H1 (cell line): Measurements from ENCODE around the gene MMEL1. TPM values are rescaled to one million over a fixed set of nuclear protein-coding genes. Genes with fewer than 3 reads are reported as not detected.

ENCODE experiments used
- CTCF ChIA-PET: fragments of 300-600 bp; sonication (Branson Sonifier 250); formaldehyde crosslinking; loops from one replicate; lab custom pipeline; 2021; ENCODE audit not compliant: partially characterized antibody; lab: Charles Lee
- POLR2A ChIA-PET: fragments of 300-600 bp; sonication (Branson Sonifier 250); formaldehyde crosslinking; loops from one replicate; lab custom pipeline; 2021; ENCODE audit warnings: inconsistent platforms; ENCODE audit not compliant: partially characterized antibody; lab: Charles Lee
- DNase-seq, 2 experiments: peaks; one replicate each; pipeline versions ENCODE4 v3.0.0 to v3.0.0-alpha.2; 2010 to 2022; ENCODE audit warnings: low spot score in 2 of 2, low read depth in 1 of 2, mixed read lengths in 1 of 2
- FAIRE-seq: peaks from 2 replicates; lab custom pipeline; 2011; peaks lifted over from hg19 to GRCh38; lab: Jason Lieb, UNC
- H2AFZ ChIP-seq: 2 replicates; pipeline ENCODE4 v1.8.1; 2012; ENCODE audit warnings: low read length, inconsistent platforms
- H2AK5ac ChIP-seq: 2 replicates; pipeline ENCODE4 v1.6.1; 2013; ENCODE audit warnings: low read depth, low read length
- H2BK120ac ChIP-seq: replicated peaks from 2 replicates; pipeline ENCODE3; 2013; ENCODE audit warnings: low read depth, low read length, inconsistent platforms
- H2BK12ac ChIP-seq: 2 replicates; pipeline ENCODE4 v1.6.1; 2013; ENCODE audit warnings: low read depth, low read length
- H2BK15ac ChIP-seq: 2 replicates; pipeline ENCODE4 v1.6.1; 2013; ENCODE audit warnings: low read length
- H2BK20ac ChIP-seq: 2 replicates; pipeline ENCODE4 v1.6.1; 2013; ENCODE audit warnings: low read length
- H2BK5ac ChIP-seq: 2 replicates; pipeline ENCODE4 v1.6.1; 2013; ENCODE audit warnings: low read depth, low read length
- H3K14ac ChIP-seq: 2 replicates; pipeline ENCODE4 v1.6.1; 2013; ENCODE audit warnings: inconsistent platforms; ENCODE audit not compliant: insufficient read length
- H3K18ac ChIP-seq: 2 replicates; pipeline ENCODE4 v1.6.1; 2013; ENCODE audit warnings: low read length; ENCODE audit errors: extremely low read depth
- H3K23ac ChIP-seq: 2 replicates; pipeline ENCODE4 v1.6.1; 2013; ENCODE audit warnings: inconsistent platforms; ENCODE audit not compliant: insufficient read length
- H3K23me2 ChIP-seq: 2 replicates; pipeline ENCODE4 v1.6.1; 2013; ENCODE audit warnings: low read depth, low read length
- H3K27ac ChIP-seq: 2 replicates; pipeline ENCODE4 v1.6.1; 2011; ENCODE audit warnings: low read depth, low read length, inconsistent platforms
- H3K27me3 ChIP-seq, 4 experiments: replicated peaks in 1 of 4; 1 replicate in 1 of 4; 2 replicates in 3 of 4; pipeline versions ENCODE4 v1.6.1 to v1.8.1; 2011 to 2013; ENCODE audit warnings: low read length in 3 of 4, mild to moderate bottlenecking in 3 of 4, inconsistent platforms in 2 of 4, mixed read lengths in 2 of 4, moderate library complexity in 1 of 4; ENCODE audit not compliant: control insufficient read depth in 3 of 4, insufficient read depth in 3 of 4; ENCODE audit errors: extremely low read depth in 1 of 4
- H3K36me3 ChIP-seq, 4 experiments: 2 replicates each; pipeline versions ENCODE4 v1.6.1 to v1.8.1; 2011 to 2013; ENCODE audit warnings: mild to moderate bottlenecking in 4 of 4, low read length in 3 of 4, moderate library complexity in 2 of 4, control low read depth in 1 of 4, inconsistent platforms in 1 of 4; ENCODE audit not compliant: insufficient read depth in 4 of 4, control insufficient read depth in 2 of 4
- H3K4ac ChIP-seq: replicated peaks from 2 replicates; pipeline ENCODE3; 2013; ENCODE audit warnings: low read length, low read depth, mixed read lengths, inconsistent platforms; ENCODE audit not compliant: insufficient read length
- H3K4me1 ChIP-seq, 4 experiments: replicated peaks in 1 of 4; 1 replicate in 1 of 4; 2 replicates in 3 of 4; pipeline versions ENCODE4 v1.6.1 to v1.8.1; 2011 to 2013; ENCODE audit warnings: low read length in 3 of 4, inconsistent platforms in 2 of 4, mixed read lengths in 1 of 4; ENCODE audit not compliant: insufficient read depth in 4 of 4, control insufficient read depth in 3 of 4
- H3K4me2 ChIP-seq, 2 experiments: 2 replicates each; pipeline versions ENCODE4 v1.6.1 to v1.8.1; 2011 to 2013; ENCODE audit warnings: low read depth in 2 of 2, low read length in 2 of 2, control low read depth in 1 of 2, inconsistent platforms in 1 of 2, mild to moderate bottlenecking in 1 of 2; ENCODE audit not compliant: insufficient read depth in 1 of 2
- H3K4me3 ChIP-seq, 4 experiments: fragments of 200-600, 300-600 bp in 1 of 4; sonication (generic), shearing (Covaris generic), sonication (Bioruptor Twin) in 1 of 4; 2 replicates each; pipeline versions ENCODE4 v1.5.1 to v1.8.1; 2011 to 2016; ENCODE audit warnings: low read length in 4 of 4, low read depth in 3 of 4, control low read depth in 2 of 4, inconsistent platforms in 2 of 4, mild to moderate bottlenecking in 2 of 4, mixed read lengths in 1 of 4, moderate library complexity in 1 of 4; ENCODE audit not compliant: insufficient read depth in 2 of 4; ENCODE audit errors: extremely low read depth in 1 of 4
- H3K56ac ChIP-seq: replicated peaks from 2 replicates; pipeline ENCODE3; 2013; ENCODE audit warnings: low read depth, mild to moderate bottlenecking, mixed read lengths, low read length, inconsistent platforms; ENCODE audit not compliant: insufficient read length
- H3K79me1 ChIP-seq: 2 replicates; pipeline ENCODE4 v1.6.1; 2013; ENCODE audit warnings: low read depth, low read length, control low read depth
- H3K79me2 ChIP-seq, 2 experiments: 2 replicates each; pipeline versions ENCODE4 v1.6.1 to v1.8.1; 2012 to 2013; ENCODE audit warnings: low read length in 2 of 2, mild to moderate bottlenecking in 2 of 2, inconsistent platforms in 1 of 2; ENCODE audit not compliant: insufficient read depth in 2 of 2, control insufficient read depth in 1 of 2
- H3K9ac ChIP-seq, 4 experiments: replicated peaks in 1 of 4; 1 replicate in 1 of 4; 2 replicates in 3 of 4; pipeline versions ENCODE4 v1.6.1 to v1.8.1; 2011 to 2013; ENCODE audit warnings: low read depth in 3 of 4, low read length in 3 of 4, control low read depth in 2 of 4, mild to moderate bottlenecking in 2 of 4, moderate library complexity in 2 of 4, inconsistent platforms in 1 of 4; ENCODE audit errors: extremely low read depth in 1 of 4
- H3K9me3 ChIP-seq, 2 experiments: 2 replicates each; pipeline versions ENCODE4 v1.6.1 to v1.8.1; 2012 to 2013; ENCODE audit warnings: mild to moderate bottlenecking in 2 of 2, moderate library complexity in 2 of 2, control low read depth in 1 of 2, inconsistent platforms in 1 of 2, low read depth in 1 of 2, low read length in 1 of 2, mixed read lengths in 1 of 2; ENCODE audit not compliant: insufficient read depth in 2 of 2
- H4K20me1 ChIP-seq, 2 experiments: replicated peaks in 1 of 2; 2 replicates each; pipeline versions ENCODE3 to v1.8.1; 2011 to 2013; ENCODE audit warnings: inconsistent platforms in 2 of 2, low read length in 2 of 2, mild to moderate bottlenecking in 1 of 2; ENCODE audit not compliant: insufficient read depth in 2 of 2, control insufficient read depth in 1 of 2
- H4K5ac ChIP-seq: 2 replicates; pipeline ENCODE4 v1.6.1; 2013; ENCODE audit warnings: low read length, low read depth, mixed read lengths, inconsistent platforms; ENCODE audit not compliant: insufficient read length
- H4K8ac ChIP-seq: 2 replicates; pipeline ENCODE4 v1.8.0; 2013; ENCODE audit warnings: mild to moderate bottlenecking, moderate library complexity, low read length, inconsistent platforms; ENCODE audit not compliant: insufficient read depth; ENCODE audit errors: extremely low read depth
- H4K91ac ChIP-seq: replicated peaks from 2 replicates; pipeline ENCODE3; 2013; ENCODE audit warnings: low read length, mixed read lengths, inconsistent platforms; ENCODE audit not compliant: insufficient read length
- BACH1 ChIP-seq: IDR thresholded peaks from 2 replicates; pipeline ENCODE4 v1.6.1; 2012; ENCODE audit warnings: low read length, improper control_type of control experiment
- BCL11A ChIP-seq, 2 experiments: IDR thresholded peaks; one replicate each; pipeline ENCODE4 v1.6.1; 2011; ENCODE audit warnings: low read depth in 2 of 2, low read length in 2 of 2, mild to moderate bottlenecking in 2 of 2
- CTBP2 ChIP-seq: IDR thresholded peaks from 2 replicates; pipeline ENCODE4 v1.7.0; 2011; ENCODE audit warnings: borderline replicate concordance, mild to moderate bottlenecking, moderate library complexity, mixed read lengths, low read length; ENCODE audit not compliant: insufficient read depth, insufficient read length
- KDM4A ChIP-seq: IDR thresholded peaks from one replicate; pipeline ENCODE4 v1.7.1; 2012; ENCODE audit warnings: low read depth, mild to moderate bottlenecking, moderate library complexity, low read length, inconsistent platforms; ENCODE audit not compliant: severe bottlenecking
- NRF1 ChIP-seq: IDR thresholded peaks from 2 replicates; pipeline ENCODE4 v1.6.1; 2011; ENCODE audit warnings: mild to moderate bottlenecking, low read depth, low read length, improper control_type of control experiment
- POLR2AphosphoS5 ChIP-seq: IDR thresholded peaks from 2 replicates; pipeline ENCODE4 v1.6.1; 2011; ENCODE audit warnings: low read depth, low read length
- RFX5 ChIP-seq: IDR thresholded peaks from 2 replicates; pipeline ENCODE4 v1.6.1; 2011; ENCODE audit warnings: low read depth, low read length, improper control_type of control experiment, borderline replicate concordance
- RXRA ChIP-seq: IDR thresholded peaks from 2 replicates; pipeline ENCODE4 v1.6.1; 2011; ENCODE audit warnings: low read depth, mild to moderate bottlenecking, low read length, moderate library complexity; ENCODE audit not compliant: insufficient read depth
- WGBS, 2 experiments: shearing (Covaris generic) in 1 of 2; methylation state at CpG; one replicate each; pipeline versions ENCODE4 v1.1.6 to v1.1.7; 2013 to 2015; ENCODE audit warnings: low lambda C conversion rate in 2 of 2, mixed read lengths in 2 of 2, inconsistent platforms in 1 of 2, low coverage in 1 of 2, missing lambda C conversion rate in 1 of 2; ENCODE audit not compliant: insufficient replicate concordance in 2 of 2, insufficient coverage in 1 of 2, insufficient read length in 1 of 2; ENCODE audit errors: extremely low coverage in 1 of 2, missing lambda C conversion rate in 1 of 2; 5-methylcytosine and 5-hydroxymethylcytosine counted together
- polyA plus RNA-seq, 7 experiments: library from polyadenylated mRNA; depleted of rRNA in 3 of 7; stranded (reverse) in 5 of 7; unstranded in 2 of 7; fragments of >200 nt in 5 of 7; fragments of 200-250 nt in 2 of 7; gene quantifications; 1 replicate in 5 of 7; 2 replicates in 1 of 7; 4 replicates in 1 of 7; pipeline versions ENCODE4 v1.2.1 to v1.2.3, GENCODE V29; 2011 to 2013; ENCODE audit warnings: missing spikeins in 2 of 7, mixed read lengths in 2 of 7
- total RNA-seq: library from RNA; stranded (reverse); fragmentation: NEBNext Ultra II Directional; extraction: Animal tissue kit (Norgen Biotek cat#: 25700); gene quantifications from 2 replicates; pipeline ENCODE4 v1.2.1, GENCODE V29; 2021

The MMEL1 gene
- total and polyA plus RNA-seq, 2 of the 8 experiments (the other 6 are each of a cell fraction or from before 2014, with no cell fraction given) = 0.91 to 1.7 TPM

DNA sequence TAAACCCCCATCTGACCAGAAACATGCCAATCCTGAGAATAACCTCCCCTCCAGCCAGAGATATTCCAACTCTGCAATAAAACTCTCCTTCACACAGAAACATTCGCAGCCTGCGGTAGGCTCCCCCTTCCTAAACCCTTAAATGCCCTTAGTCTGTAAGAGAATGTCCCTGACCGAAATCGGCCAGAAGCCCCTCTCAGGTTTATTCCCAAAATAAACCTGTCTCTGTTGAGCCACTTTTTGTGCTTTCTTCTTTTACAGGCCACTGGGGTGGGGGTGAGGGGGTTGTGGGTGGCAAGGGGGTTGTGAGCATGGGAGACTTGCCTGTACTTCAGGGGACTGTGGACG, 41.6 kb downstream of the MMEL1 start:
- H3K4me3 ChIP-seq = no peak overlapping the region
- no peak overlapping the region for H2BK5ac ChIP-seq
- H3K4ac ChIP-seq = no peak overlapping the region
- no peak overlapping the region for H2BK120ac ChIP-seq
- no peak overlapping the region for H3K27ac ChIP-seq
- DNase-seq (no peak), FAIRE-seq (no peak)
- H3K18ac ChIP-seq = no peak overlapping the region
- H2BK20ac ChIP-seq = no peak overlapping the region
- no peak overlapping the region for H2BK12ac ChIP-seq
- H3K9ac ChIP-seq = no peak overlapping the region
- no peaks in the 10 kb centered on the region; the same call in 1 of the 2 replicates for H3K79me1 ChIP-seq
- no peak overlapping the region for H4K91ac ChIP-seq
- H3K23me2 ChIP-seq = peaks cover 9% of the 10 kb centered on the region
- no peaks in the 10 kb centered on the region for H3K79me2 ChIP-seq
- H4K20me1 ChIP-seq = peaks cover 2 to 3% of the 10 kb centered on the region in 2 experiments
- H3K4me1 ChIP-seq = peaks cover 0 to 9% (median 2%) of the 10 kb centered on the region in 4 experiments; a peak in 1 of 7 replicates
- H3K23ac ChIP-seq = no peak overlapping the region
- H4K5ac ChIP-seq = no peak overlapping the region
- no peak overlapping the region for H3K14ac ChIP-seq
- no peak overlapping the region for H2BK15ac ChIP-seq
- ChIA-PET POLR2A (no interaction called here), CTCF (no interaction called here)
- no peak overlapping the region for H3K56ac ChIP-seq
- no peak for TF ChIP-seq RXRA
- TF ChIP-seq BACH1 = no peak
- no peak for TF ChIP-seq RFX5
- TF ChIP-seq BCL11A (IDR thresholded peaks at IDR 0.05; ENCODE audit: low read depth in 2 of 2, low read length in 2 of 2) = no peak
- no peak for TF ChIP-seq CTBP2
- TF ChIP-seq NRF1 = no peak
- TF ChIP-seq KDM4A = no peak
- no peak for TF ChIP-seq POLR2AphosphoS5
- H4K8ac ChIP-seq = no peak overlapping the region
- H3K9me3 ChIP-seq = peaks cover 0 to 12% of the 10 kb centered on the region in 2 experiments; a peak in 2 of 4 replicates
- WGBS, 2 experiments = 90% methylated on average over 5 of the region's 5 CpGs; no CpG with 5 or more reads in 1 of the 2 experiments
- no peak overlapping the region for H2AFZ ChIP-seq
- H3K36me3 ChIP-seq = peaks cover 0 to 8% (median 0%) of the 10 kb centered on the region in 4 experiments; a peak in 1 of 8 replicates
- no peak overlapping the region for H3K4me2 ChIP-seq
- H3K27me3 ChIP-seq = no peaks in the 10 kb centered on the region
- H2AK5ac ChIP-seq = no peak overlapping the region
